Measurements from ENCODE around the gene EZH1.

- TF ChIP-seq CTCF (IDR thresholded peaks at IDR 0.05; ENCODE audit: poor library complexity) (no peak), EZH2 (IDR thresholded peaks at IDR 0.05; ENCODE audit: borderline replicate concordance) (no peak), EZH2phosphoT487 (IDR thresholded peaks at IDR 0.05; ENCODE audit: low read depth, severe bottlenecking, unreplicated experiment) (no peak)
Measured at GRCh38 chr17:42698736-42699414, 46.0 kb downstream of the EZH1 start.
